ENCODE measurements around the gene ZNF710. TPM values are rescaled to one million over a fixed set of nuclear protein-coding genes. Genes with fewer than 3 reads are reported as not detected.

Gene ZNF710
- total and polyA plus RNA-seq, 2 of the 13 experiments (the other 11 are each of a cell fraction or from before 2014, with no cell fraction given): 4.7 to 20.6 TPM

- Histone ChIP-seq H3K79me2 (ENCODE audit: insufficient read depth, low read length) (peaks cover 4% of the 10 kb centered on the region), H3K36me3 (replicated peaks in 1 of 2; ENCODE audit: control insufficient read depth in 1 of 2, insufficient read depth in 2 of 2, low read length in 2 of 2) (peaks cover 0 to 2% of the 10 kb centered on the region in 2 experiments; a peak in 1 of 5 replicates), H3K9me3 (ENCODE audit: low read length) (no peaks in the 10 kb centered on the region), H3K4me2 (ENCODE audit: low read depth, low read length) (no peak overlapping the region), H3K27me3 (ENCODE audit: control insufficient read depth in 1 of 2, insufficient read depth in 2 of 2, low read length in 2 of 2) (no peaks in the 10 kb centered on the region), H3K4me1 (ENCODE audit: insufficient read depth, low read length) (peaks cover 23% of the 10 kb centered on the region), H2AFZ (ENCODE audit: low read length) (no peak overlapping the region), H4K20me1 (ENCODE audit: insufficient read depth, low read length) (peaks cover 12% of the 10 kb centered on the region; the same call in 1 of the 2 replicates), H3K27ac (ENCODE audit: extremely low read length, insufficient read depth, low read length) (no peak overlapping the region), H3K4me3 (replicated peaks in 1 of 3; ENCODE audit: insufficient read depth in 1 of 3, low read depth in 2 of 3, low read length in 3 of 3) (no peak overlapping the region), H3K9ac (ENCODE audit: insufficient read depth, low read depth, low read length) (no peak overlapping the region)
- DNase-seq (ENCODE audit: low spot score) (no peak), ATAC-seq (no peak), FAIRE-seq (no peak)
- ChIA-PET CTCF (ENCODE audit: low intra/inter-chr PET ratio, low total read pairs) (no interaction called here), POLR2A (no interaction called here)
- WGBS (ENCODE audit: low lambda C conversion rate): 98% methylated on average over 21 of the region's 22 CpGs
- intact Hi-C loops (cut with micrococcal nuclease; ENCODE audit: unreplicated experiment) (no loop called here), in situ Hi-C loops (cut with HindIII; ENCODE audit: extremely low pct_ligation_motif_present, low pct_unique_long_range_greater_than_20kb) (loop anchor here (5.0 kb wide), 1 partner anchor 48 kb away; the partner anchor contains the start of gene ZNF710)
- BruUV-seq (replicated peaks): no TSS peak
- TF ChIP-seq ZNF605 (CRISPR knock-in tag; IDR thresholded peaks at IDR 0.05): no peak
- TF ChIP-seq FOXC1 (CRISPR knock-in tag; IDR thresholded peaks at IDR 0.05; ENCODE audit: borderline replicate concordance): no peak
- no peak for TF ChIP-seq ZBTB8A (CRISPR knock-in tag; IDR thresholded peaks at IDR 0.05; ENCODE audit: borderline replicate concordance, low read depth)
- TF ChIP-seq ZNF34 (CRISPR knock-in tag; IDR thresholded peaks at IDR 0.05; ENCODE audit: borderline replicate concordance): no peak
- no peak for TF ChIP-seq ZNF75D (CRISPR knock-in tag; IDR thresholded peaks at IDR 0.05; ENCODE audit: borderline replicate concordance)
- TF ChIP-seq HMG20B (CRISPR knock-in tag; conservative IDR thresholded peaks at IDR 0.05): no peak
- no peak for TF ChIP-seq NFRKB (IDR thresholded peaks at IDR 0.05)
- no peak for TF ChIP-seq ZNF512B (CRISPR knock-in tag; IDR thresholded peaks at IDR 0.05; ENCODE audit: borderline replicate concordance)
- no peak for TF ChIP-seq EED (CRISPR knock-in tag; IDR thresholded peaks at IDR 0.05)
- no peak for TF ChIP-seq ZNF557 (CRISPR knock-in tag; IDR thresholded peaks at IDR 0.05)
- TF ChIP-seq ZMAT3 (CRISPR knock-in tag; conservative IDR thresholded peaks at IDR 0.05): no peak
- no peak for TF ChIP-seq AHDC1 (CRISPR knock-in tag; IDR thresholded peaks at IDR 0.05; ENCODE audit: borderline replicate concordance)
- no peak for TF ChIP-seq HOXA7 (CRISPR knock-in tag; IDR thresholded peaks at IDR 0.05)
- no peak for TF ChIP-seq ZNF660 (CRISPR knock-in tag; IDR thresholded peaks at IDR 0.05; ENCODE audit: borderline replicate concordance, low read depth)
- TF ChIP-seq ZNF264 (CRISPR knock-in tag; IDR thresholded peaks at IDR 0.05): no peak
- TF ChIP-seq POLR2G (IDR thresholded peaks at IDR 0.05; ENCODE audit: low read depth, low read length): no peak
These were observed 48.8 kb downstream of the ZNF710 start for GRCh38 chr15:90049666-90050604.

Measured in HepG2 (cell line).